NCI-H2081 treated with DMSO at 0.1 percent for 48 hours (cell line): ENCODE results near the gene HDGFL2.
"Not testable (repeated sequence)": the region's sequence is repeated elsewhere in the genome, so short reads cannot be mapped to it uniquely, and the experiment has no call there.

Source experiments
- DNase-seq: peaks from one replicate; lab custom pipeline; 2025; lab: John Stamatoyannopoulos, UW

Gene HDGFL2

DNA sequence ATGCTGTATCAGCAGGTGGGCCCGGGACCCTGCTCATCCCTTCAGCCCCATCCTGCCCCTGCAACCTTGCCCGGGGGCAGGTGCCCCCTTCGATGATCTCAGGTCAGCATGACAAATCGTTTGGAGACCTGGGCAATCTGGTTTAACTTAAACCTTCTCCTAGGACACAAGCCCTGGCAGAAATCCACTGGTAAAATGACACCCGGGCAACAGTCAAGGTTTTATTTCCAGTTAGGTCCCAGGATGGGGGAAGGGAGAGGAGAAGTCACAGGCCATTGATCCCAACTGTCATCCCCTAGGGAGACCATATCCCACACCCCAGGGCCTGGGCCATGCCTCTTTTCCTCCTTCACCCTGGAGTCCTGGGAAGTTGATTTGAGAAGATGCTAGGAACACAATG, 64.7 kb downstream of the HDGFL2 start:
- DNase-seq, result no peak

DNA sequence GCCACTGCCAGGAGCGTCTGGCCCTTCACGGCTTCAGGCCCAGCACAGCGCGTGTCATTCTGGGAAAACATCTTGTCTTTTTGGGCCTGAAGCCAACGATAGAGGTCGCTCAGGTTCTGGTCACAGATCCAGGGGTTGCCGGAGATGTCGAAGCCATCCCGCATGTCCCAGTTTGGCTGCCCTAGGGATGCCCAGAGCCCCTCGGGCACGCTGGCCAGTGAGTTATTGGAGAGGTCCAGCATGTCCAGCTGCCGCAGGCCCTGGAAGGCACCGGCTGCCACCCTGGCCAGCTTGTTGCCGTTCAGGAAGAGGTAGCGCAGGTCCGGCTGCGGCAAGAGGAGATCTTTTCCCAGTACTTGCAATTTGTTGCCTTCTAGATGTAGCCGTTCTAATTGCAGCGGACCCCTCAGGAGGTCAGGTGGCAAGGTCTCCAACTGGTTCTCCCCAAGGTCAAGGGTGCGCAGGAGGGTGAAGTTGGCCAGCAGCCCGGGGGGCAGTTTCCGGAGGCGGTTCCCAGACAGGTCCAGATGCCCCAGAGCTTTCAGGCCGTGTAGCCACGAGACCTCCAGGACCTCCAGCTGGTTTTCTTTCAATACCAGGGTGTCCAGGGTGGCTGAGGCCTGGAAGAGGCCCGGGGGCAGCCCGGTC, 66.0 kb downstream of the HDGFL2 start:
- no peak for DNase-seq

DNA sequence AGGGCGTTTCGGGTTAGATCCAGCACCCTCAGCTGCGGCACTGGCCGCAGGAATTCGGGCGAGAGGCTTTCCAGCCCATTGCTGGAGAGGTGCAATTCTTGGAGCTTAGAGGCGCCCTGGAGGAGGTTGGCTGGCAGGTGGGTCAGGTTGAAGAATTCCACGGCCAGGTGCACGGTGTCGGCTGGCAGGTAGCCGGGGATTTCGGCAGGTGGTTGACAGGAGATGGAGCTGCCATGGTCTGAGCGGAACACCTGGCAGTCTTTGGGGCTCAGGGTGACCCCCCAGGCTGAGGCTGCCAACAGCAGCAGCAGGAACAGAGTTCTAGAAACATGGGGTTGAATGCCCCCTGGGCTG, 66.5 kb downstream of the HDGFL2 start:
- DNase-seq, result no peak

DNA sequence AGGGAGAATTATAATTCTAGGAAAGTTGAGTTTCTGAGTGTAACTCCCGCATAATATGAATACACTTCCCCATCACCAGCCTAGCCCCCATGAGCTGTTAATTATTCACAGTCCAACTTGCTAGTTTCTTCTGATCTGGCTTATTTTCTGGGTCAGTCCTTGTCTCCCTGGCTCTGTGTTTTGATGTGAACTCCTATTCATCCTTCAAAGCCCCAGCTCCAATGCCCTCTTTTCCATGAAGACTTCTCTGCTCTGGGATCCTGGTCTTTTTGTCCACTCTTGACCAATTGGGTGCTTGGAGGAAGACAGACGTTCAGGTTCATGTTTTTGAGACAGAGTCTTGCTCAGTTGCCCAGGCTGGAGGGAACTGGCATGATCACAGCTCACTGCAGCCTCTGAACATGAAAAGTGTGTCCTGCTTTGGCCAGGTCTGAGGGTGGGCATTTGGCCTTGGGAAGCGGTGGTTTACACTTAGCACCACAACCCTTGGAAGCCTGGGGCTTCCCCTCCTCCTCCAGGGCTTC, 67.1 kb downstream of the HDGFL2 start:
- no peak for DNase-seq

DNA sequence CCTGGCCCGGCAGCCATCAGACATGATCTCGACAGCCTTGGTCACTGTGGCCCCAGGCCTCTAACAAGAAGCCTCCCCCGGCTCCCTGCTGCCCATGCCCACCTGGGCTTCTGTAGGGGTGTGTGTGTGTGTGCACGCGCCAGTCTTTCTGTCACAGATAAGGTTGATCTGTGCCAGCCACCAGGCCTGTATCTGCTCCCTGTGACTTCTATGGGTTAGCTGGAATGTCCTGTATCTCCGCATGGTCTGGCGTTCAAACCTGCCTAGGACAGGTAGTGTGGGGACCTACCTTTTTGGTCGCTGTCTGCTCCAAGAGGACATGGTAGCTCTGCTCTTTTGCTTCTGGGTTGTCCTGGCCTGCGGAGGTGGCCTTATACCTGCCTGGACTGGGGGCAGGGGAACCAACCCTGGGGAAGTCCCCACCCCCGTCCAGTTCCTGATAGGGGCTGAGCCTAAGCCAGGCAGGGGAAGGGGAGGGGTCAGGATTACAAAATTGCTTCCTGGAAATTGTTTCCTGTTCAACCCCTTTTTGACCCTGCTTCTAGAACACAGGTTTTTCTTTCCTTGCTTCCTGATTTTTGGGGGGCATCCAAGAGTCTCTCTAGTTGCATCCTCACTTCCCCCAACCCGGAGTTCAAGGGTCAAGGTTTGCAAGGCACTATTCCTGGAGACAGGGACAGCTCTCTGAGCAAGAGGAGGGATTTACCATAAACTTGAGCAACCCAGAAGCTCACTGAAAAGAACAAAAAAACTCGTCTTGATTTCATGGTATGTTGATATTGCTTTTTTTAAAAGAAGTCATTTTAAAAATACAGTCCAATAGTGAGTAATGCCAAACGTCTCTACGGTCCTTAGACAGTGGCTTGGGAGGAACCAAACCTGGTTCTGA, 67.8 kb downstream of the HDGFL2 start, which contains the start of gene LRG1:
LRG1 (minus strand) TSS at position 344 of the 889 bp plus-strand sequence; CDS start at position 321, 23 bp downstream.
- no peak for DNase-seq

DNA sequence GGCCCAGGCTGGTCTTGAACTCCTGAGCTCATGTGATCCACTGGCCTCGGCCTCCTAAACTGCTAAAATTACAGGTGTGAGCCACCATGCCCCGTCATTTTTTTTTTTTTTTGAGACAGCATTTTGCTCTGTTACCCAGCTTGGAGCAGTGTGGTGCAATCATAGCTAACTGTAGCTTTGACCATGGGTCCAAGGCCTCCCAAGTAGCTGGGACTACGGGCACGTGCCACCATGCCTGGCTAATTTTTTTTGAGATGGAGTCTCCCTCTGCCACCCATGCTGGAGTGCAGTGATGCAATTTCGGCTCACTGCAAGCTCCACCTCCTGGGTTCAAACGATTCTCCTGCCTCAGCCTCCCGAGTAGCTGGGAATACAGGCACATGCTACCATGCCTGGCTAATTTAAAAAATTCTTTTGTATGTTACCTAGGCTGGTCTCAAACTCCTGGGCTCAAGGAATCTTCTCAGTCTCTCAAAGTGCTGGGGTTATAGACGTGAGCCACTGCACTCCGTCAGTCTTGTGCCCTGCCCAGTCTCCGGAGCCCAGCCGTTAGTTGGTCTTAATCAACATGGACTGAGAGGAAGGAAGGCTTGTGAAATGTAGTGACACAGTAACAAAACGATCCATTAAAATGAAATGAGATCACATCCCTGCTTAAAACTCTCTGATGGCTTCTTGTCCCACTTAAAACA, 69.2 kb downstream of the HDGFL2 start:
- DNase-seq, result no peak

DNA sequence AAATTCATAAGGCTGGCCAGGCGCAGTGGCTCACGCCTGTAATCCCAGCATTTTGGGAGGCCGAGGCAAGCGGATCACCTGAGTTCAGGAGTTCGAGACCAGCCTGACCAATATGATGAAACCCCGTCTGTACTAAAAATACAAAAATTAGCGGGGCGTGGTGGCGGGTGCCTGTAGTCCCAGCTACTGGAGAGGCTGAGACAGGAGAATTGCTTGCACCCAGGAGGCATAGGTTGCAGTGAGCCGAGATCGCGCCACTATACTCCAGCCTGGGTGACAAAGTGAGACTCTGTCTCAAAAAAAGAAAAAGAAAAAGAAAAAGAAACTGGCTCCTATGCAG, 69.7 kb downstream of the HDGFL2 start:
- not testable (repeated sequence) for DNase-seq

DNA sequence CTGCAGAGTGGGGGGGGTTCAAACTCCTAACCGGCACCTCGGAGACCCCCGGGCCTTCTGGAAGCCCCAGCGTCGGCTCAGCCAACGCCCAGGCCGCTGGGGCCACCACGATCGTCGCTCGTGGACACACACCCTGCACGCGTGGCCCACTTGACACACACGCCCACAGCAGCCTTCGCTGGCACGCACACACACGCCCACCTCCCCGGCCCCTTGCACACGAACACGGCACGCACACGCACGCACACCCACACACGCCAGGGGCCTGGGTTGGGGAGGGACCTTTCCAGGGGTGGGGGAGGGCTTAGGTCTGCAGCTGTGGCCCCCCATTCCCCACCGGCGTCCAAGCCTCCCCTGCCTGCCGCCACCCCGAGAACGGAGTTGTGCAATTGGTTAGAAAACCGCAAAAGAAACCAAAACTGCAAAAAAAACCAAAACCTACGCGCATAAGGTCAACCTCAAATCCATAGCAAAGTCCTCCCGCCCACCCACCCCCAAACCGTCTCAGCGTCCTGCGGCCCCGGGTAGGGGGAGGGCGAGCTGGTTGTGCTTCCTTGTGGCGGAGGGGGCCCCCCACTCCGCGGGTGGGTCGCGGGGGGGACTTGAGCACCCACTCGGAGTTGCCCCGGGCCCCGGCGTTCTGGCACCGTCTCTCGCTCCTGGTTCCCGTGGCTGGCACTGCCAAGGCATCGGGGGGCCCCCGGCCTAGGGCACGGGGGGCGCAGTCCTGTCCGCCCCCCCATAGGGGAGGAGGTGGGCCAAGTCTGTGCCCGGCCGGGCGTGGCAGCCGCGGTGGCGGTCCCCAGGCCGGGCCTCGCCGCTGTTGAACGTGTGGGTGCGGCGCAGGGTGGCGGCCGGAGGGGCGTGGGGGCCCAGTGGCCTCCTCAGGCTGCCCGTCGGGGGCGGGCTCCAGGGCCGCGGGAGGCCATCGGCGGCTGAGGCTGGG, 71.1 kb downstream of the HDGFL2 start:
- DNase-seq, result no peak

DNA sequence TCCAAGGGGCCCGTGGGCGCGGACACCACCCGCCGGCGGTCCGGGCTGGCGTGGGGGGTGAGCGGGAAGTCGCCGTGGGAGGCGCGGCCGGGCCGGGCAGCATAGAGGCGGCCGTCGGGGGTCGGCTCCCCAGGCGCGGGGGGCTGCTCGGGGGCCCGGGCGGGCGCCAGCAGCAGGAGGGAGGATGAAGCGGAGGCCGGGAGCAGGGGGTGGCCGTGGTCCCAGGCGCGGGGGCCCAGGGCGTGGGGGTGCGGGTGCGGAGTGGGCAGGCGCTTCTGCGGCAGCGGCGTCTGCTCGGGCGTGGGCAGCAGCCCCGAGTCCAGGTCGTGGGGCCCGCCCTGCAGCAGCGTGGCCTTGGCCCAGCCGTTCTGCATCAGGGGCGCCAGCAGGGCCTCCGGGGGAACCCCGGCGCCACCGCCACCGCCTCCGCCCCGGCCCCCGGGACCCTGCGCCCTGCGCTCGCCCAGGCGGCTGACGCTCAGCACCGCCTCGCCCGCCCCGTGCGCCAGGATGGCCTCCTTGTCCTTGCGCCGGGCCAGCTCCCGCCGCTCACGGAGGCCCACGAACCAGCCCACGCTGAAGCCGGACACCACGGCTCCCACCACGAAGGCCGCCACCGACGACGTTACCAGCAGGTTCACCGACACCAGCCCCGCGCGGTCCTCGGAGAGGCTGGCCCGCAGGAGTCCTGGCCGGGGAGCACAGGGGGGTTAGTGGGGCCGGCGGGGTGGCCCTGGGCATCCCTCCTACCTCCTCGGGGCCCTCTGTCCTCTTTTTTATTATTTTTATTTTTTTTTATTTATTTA, 71.9 kb downstream of the HDGFL2 start:
- no peak for DNase-seq

DNA sequence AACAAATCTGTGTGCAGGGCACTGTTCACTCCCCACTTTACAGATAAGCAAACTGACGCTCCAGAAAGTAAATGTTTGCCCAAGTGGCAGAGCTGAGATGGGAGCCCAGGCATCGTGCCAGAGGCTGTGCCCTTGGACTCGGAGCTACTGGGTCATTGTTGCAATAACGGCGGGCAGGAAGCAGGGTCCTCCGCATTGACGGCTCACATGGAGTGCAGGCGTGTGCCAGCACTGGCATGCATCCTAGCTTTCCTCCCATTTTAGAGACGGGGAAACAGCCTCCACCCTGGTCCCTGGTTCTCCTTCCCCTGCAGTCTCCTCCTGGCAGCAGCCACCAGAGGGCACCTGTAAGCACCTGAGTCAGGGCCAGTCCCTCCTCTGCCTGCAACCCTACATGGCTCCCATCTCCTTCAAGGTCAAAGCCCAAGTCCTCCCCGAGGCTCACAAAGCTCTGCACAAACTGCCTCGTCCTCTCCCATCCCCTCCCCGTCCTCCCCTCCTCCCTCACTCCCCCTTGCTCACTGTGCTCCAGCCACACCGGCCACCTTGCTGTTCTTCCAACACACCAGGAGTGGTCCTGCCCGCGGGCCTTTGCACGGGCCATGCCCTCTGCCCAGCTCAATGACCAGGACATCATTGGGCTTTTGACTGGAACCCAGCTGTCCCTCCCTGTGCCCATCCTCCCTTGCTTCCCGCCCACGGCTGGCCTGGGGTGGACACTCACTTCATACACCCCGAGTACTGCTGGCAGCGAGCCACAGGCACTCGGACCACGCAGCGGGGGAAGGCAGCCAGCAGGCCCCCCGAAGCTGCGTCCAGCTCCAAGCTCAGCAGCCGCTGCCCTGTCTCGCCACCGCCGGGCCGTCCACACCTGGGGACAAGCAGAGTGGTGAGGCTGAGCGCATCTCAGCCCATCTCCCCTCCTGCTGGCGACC, 75.5 kb downstream of the HDGFL2 start:
- DNase-seq, result no peak

DNA sequence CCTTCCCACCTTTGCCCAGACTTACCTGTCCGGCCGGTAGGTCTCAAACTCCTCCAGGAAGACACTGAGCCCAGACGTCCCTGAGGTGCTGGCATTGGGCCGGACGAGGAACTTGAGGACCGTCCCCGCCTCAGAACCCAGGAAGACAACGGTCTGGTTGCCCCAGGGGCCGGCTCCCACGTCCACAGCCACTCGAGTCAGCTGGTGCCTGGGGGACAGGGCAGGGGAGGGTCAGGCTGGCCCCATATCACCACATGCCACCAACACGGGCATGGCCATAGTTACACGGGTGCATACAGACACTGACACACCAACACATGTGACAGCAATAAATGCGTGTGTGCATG, 76.1 kb downstream of the HDGFL2 start:
- no peak for DNase-seq

DNA sequence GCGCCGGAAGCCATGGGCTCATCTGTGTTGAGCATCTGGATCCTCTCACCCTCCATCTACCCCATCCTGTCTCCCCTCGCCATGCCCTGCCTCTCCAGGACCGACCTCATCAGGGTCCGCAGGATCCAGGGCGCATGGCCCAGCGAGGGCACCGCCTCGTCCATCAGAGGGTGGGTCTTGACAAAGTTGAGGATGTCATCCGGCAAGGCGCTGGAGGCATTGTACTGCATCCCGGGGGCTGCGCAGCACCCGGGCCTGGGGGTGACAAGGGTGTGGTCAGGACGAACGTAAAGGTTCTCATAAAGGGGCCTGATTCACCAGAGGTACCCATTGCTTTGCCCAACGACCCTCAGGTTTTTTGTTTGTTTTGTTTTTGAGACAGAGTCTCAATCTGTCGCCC, 77.9 kb downstream of the HDGFL2 start:
- DNase-seq, result no peak

DNA sequence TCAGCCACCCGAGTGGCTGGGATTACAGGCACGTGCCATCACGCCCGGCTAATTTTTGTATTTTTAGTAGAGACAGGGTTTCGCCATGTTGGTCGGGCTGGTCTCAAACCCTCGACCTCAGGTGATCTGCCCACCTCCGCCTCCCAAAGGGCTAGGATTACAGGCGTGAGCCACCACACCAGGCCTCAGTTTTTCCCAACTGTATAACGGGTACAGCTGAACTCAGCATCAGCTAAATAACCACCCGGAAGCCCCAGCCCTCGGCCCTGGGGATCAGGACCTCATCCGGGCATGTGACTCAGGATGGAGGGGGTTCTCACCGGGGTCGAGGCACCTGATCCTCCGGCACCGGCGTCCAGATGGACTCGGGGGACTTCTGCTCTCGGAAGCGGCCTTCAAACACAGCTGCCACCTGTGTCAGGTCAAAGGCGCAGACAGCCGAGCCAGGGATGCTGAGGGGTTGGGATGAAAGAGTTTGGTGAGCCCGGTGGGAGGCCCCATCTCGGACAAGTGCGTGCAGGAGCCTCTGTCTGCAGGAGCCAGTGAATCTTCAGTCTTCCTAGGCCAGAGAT, 78.5 kb downstream of the HDGFL2 start:
- no peak for DNase-seq
